NK-92 (cell line): ENCODE measurements around the gene MYO7B.

Source experiments
- DNase-seq: peaks from one replicate; lab custom pipeline; 2025; ENCODE audit not compliant: unreplicated experiment; lab: John Stamatoyannopoulos, UW

The MYO7B gene

DNA sequence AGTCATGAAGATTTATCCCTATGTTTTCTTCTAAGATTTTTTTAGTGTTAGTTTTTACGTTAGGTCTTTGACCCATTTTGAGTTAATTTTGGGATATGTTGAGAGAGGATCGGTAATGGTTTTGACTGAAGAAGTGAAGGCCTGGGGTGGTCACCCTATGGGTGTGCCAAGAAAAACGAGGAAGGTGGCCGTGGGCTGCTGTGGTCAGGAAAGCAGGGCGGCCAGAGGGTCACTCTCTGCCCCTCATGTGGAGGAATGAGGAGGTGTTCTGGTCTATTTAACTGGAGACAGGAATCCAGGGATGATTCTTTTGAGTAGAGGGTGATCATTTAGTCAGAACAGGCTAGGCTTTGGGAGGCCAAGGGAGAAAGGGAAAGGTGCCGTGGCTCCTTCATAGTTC is 50.7 kb downstream of the MYO7B start:
- DNase-seq = no peak

DNA sequence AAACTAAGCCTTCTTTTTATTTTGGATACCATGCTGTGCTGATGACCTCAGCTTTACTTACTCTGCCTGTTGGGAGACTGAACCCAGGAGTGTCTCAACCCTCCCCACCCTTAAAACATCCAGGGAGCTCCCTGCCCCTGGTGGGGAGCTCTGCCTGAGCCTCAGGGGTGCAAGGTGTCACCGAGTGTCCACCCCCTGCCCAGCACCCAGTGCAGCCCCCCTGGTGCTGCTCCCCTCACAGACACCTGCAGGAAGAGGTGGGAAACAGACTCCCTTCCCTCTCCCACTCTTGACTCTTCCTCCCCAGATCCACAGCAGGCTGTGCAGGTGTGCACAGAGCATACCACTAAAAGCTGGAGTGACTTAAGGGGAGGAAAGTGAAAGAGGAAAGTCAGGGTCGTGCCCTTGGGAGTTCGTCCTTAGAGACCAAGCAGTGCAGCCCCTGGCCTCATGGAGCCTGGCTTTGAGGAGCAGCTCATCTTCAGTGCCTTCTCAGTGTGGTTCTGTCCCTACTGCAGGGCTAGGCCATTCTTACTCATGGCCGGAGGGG is 51.3 kb downstream of the MYO7B start:
- no peak for DNase-seq

DNA sequence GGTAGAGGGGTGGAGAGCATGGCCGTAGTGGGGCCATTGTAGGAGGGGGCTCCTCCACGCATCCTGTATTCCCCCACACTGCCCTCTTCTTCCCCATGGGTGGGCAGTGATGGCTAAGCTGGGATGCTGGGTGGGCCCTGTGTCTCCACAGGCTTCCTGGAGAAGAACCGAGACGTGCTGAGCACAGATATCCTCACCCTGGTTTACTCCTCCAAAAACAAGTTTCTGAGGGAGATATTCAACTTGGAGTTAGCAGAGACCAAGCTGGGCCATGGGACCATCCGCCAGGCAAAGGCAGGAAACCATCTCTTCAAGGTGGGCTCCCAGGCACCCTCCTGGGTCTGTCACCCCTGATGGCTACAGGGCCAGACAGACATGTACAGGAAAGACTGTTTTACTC is 52.8 kb downstream of the MYO7B start:
- DNase-seq = no peak

DNA sequence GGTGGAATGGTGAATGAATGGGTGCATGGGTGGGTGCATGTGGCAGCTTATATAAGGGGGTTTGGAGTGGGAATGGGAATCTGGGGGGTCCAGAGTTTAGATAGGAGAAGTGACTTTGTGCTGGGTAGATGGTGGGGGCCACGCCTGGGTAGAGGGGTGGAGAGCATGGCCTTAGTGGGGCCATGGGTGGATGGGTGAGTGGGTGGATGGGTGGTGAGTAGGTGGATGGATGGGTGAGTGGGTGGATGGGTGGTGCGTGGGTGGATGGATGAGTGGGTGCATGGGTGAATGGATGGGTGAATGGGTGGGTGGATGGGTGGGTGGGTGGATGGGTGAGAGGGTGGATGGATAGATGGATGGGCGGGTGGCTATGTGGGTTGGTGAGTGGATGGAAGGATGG is 53.9 kb downstream of the MYO7B start:
- no peak for DNase-seq

DNA sequence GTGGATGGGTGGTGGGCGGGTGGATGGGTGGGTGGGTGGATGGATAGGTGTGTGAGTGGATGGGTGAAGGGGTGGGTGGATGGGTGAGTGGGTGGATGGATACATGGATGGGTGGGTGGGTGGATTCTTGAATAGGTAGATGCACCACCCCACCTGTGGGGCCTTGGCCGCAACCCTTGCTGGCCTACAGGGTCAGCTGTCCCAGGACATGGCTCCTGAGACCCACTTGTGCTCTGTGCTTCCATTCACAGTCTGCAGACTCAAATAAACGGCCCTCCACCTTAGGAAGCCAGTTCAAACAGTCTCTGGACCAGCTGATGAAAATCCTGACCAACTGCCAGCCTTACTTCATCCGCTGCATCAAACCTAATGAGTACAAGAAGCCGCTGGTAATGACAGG is 54.4 kb downstream of the MYO7B start:
- DNase-seq = no peak

DNA sequence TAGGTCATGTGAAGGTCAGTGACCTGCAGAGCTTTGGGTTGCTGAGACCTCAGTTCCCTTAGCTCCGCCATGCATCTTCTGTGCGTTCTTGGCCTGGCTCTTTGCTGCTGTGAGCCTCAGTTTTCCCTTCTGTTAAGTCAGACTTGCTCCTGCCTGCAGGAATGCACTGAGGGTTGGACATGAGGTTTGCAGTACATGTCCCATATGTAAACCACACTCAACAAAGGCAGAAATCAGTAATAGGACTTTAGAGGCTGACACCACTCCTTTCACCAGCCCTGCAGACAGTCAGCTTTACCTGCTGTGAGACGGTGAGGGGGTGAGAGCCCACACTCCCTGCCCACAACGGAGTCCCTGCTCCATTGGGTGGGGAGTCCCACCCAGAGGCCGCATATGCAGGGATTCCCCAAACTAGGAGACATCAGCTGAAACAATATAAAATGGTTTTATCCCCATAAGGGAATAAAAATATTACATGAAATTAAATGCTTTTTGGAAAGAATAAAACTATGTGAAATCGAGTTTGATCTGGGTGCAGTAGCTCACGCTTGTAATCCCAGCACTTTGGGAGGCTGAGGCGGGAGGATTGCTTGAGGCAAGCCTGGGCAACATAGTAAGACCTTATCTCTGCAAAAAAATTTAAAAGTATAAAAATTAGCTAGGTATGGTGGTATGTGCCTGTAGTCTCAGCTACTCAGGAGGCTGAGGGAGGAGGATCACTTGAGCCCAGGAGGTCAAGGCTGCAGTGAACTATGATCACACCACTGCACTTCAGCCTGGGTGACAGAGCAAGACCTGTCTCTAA is 55.1 kb downstream of the MYO7B start:
- no peak for DNase-seq

DNA sequence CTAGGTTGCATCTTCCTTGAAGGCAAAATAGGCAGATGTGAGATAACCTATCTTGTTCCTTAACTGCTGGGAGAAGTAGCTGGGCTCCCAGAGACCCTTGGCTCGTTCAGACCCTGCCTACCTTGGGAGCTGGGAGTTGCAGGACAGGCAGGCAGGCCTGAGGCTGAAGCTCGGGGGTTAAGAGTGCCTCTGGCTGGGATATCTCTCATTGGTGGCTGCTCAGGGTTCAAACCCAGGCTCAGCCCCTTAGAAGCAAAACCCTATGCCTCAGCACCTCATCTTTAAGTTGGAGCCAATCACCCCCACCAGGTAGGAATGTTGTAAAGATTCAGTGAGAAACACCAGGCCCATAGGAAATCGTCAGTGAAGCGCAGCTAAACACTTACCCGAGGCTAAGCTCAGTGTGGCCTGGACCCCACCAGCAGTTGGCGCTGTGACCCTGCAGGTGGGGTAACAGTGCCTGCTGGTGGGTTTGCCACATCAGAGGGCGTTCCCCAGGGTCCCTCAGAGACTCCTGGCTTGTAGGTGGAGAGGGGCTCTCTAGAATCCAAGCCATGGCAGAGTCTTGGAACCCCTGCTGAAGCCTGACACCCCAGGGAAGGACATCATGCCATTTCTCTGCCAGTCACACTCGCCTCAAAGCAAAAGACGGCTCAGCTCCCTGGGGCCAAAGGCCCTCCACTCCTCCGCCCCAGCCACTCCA is 55.9 kb downstream of the MYO7B start:
- DNase-seq = no peak

DNA sequence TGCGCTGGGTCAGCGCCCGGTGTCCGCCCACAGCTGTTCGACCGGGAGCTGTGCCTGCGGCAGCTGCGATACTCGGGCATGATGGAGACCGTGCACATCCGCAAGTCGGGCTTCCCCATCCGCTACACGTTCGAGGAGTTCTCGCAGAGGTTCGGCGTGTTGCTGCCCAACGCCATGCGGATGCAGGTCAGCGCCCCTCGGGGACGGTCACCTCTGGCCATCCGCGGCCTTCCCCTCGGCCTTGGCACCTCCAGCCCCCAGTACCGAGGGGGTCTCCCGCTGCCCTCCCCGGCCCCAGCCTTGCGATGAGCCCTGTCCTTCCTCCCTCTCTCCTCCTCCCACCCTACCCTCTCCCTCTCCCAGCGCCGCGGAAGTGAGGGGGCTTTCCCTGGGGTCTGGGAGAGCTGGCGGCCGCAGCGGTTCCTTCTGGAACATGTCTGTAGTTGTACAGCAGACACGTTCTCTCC is 57.3 kb downstream of the MYO7B start:
- DNase-seq = no peak

DNA sequence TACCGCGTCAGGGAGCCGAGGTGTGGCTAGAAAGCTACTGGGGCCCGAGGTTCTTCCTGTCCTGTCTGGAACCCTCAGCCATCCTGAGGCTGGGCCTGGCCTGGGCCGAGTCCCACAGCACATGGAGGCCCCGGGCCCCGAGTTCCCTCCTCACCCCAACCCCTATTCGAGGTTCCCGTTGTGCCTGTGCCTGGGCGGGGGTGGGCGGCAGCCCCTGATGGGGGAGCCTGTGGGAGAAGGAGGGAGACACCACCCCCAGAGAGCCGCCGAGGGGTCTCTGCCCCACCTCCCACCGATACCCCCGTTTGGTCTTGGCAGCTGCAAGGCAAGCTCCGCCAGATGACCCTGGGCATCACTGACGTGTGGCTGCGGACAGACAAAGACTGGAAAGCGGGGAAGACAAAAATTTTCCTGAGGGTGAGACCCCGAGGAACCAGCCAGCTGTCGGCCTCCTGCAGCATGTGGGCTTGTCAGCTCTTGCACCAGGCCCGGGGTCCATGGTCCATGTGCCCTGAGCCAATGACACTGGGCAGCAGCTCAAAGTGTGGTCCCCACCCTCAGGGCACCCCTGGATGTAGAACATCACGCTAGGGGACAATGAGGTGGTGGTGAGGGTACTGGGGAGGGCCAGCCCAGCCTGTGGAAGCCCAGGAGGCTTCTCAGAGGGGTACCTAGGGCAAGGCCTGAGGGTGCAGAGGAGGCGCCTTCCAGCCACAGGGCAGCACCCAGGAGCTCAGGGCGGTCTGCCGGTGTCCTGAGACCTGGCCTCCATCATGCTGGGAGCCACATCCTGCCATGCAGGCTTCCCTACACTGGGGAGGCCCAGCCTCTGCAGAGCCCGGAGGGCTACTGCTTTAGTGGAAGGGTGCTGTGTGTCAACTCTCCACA is 58.0 kb downstream of the MYO7B start:
- DNase-seq = no peak

DNA sequence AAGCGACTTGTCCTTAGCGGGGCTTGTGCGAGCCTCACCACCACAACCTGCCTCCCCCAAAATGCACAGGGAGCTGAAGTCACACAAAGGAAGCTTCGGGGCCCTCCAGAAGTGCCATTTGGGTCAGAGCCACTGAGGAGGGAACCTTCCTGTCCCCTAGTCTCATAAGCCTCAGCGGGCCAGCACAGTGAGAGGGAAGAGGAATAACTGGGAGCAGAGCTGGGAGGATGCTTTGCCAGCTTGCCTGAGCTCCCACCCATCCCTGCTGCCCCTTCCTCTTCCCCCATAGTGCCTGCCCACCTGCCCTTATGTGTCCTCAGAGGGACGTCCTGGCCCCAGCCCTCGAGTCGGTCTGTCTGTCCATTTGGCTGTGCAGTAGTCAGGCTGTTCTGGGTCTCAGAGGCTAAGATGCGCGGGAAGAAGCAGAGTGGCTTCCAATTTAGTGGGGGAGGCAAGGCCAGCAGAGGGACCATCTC is 58.7 kb downstream of the MYO7B start:
- DNase-seq = no peak

DNA sequence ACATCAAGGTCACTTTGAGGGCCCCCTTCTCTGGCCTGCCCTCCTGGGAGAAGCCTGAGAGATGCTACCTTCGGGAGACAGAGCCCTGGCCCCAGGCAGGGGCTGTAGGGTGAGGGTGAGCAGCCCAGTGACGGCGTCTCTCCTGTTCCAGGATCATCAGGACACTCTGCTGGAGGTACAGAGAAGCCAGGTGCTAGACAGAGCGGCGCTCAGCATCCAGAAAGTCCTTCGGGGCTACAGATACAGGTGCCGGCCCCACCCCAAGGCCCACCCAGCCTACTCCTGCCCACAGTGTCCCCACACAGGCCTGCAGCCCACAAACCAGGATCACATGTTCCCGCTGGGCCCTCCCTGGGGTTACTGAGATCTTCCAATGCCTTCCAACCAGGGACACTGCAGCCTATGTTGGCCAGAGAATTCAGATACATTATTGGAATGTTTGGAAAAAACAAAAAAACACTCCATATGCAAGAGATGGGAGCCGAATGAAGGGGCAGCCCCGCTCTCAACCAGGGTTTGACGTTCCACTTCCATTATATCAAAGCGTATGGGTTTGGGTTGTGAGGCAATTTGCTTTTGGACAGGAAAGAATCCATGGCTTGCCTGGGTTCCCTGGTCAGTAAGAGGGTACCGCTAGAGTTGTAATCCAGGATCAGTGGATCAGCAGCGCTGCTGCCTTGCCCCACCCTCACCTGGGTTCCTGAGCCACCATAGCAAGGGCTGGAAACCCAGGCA is 61.0 kb downstream of the MYO7B start:
- DNase-seq = no peak

DNA sequence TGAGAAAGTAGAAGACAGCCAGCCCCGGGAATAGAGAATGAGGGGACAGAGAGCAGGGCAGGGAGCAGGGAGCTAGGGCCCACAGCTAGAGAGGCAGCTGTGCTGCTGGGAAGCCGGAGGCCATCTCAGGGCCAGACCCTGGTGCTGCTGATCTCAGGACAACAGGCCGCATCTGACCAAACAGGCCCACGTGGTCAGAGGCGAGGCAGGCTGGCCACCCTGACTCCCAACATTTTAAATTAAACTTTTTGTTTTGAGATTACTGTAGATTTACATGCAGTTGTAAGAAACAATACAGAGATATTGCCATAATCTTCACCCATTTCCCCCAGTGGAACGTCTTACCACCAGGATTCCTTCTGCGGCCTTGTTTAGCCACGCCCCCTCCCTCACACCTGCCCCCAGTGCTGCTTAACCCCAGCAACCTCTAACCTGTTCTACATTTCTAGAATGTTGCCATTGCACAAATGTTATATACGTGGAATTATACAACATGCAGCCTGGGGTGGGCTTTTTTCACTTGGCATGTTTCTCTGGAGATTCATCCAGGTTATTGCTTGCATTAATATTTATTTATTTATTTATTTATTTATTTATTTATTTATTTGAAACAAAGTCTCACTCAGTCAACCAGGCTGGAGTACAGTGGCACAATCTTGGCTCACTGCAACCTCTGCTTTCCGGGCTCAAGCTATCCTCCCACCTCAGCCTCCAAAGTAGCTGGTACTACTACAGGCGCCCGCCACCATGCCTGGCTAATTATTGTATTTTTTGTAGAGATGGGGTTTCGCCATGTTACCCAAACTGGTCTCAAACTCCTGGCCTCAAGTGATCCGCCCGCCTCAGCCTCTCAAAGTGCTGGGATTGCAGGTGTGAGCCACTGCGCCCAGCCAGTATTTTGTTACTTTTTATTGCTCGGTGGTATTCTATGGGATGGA is 61.8 kb downstream of the MYO7B start:
- no peak for DNase-seq

DNA sequence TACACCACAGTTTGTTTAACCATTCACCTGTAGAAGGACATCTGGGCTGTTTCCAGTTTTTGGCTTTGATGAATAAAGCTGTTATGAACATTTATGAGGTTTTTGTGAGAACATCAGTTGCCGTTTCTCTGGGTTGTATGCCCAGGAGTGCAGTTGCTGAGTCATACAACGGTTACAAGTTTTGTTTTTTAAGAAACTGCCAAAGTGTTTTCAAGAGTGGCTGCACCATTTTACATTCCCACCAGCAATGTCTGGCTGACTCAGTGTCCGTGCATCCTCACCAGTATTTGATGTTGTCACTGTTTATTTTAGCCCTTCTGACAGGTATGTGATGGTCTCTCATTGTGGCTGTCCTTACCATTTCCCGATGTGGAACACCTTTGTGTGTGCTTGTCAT is 62.5 kb downstream of the MYO7B start:
- no peak for DNase-seq

DNA sequence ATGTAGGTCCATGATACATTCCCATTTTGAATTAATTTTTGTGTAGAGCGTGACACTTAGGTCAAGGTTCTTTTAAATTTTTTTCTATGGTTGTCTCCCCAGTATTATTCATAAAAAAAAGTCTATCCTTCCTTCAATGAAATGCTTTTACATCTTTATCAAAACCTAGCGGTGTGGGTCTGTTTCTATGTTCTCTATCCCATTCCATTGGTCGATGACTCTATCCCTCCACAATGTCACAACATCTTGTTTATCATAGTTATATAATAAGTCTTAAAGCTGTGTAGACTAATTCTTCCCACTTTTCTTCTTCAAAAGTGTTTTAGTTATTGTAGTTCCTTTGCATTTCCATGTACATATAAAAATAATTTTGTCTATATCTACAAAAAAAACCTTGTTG is 63.2 kb downstream of the MYO7B start:
- no peak for DNase-seq

DNA sequence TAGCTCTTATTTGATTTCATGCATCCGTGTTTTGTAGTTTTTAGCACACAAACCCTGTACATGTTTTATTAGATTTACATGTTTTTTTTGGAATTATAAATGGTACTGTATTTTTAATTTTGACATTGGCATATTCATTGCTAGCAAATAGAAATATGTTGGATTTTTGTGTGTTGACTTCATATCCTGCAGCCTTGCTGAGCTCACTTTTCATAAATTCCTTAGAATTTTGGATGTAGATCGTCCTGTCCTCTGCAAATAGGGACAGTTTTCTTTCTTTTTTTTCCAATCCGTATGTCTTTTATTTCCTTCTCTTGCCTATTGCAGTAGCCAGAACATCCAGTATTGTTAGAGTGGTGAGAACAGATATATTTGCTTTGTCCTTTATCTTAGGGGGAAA is 63.7 kb downstream of the MYO7B start:
- no peak for DNase-seq

DNA sequence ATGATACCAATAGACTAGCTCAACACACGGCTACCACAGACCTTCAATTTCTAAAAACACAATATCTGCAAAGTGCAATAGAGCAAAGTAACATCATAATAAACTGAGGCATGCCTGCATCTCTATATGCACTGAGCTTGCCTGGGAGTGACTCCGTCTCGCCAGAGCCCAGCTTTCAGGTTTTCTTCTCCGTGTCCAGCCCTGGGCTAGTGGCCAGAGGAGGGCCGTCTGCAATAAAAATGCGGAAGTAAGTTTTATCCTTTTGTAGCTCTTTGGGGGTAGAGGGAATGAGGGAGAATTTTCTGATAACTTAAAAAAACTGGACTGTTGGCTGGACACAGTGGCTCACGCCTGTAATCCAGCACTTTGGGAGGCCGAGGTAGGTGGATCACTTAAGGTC is 69.5 kb downstream of the MYO7B start:
- DNase-seq = no peak

DNA sequence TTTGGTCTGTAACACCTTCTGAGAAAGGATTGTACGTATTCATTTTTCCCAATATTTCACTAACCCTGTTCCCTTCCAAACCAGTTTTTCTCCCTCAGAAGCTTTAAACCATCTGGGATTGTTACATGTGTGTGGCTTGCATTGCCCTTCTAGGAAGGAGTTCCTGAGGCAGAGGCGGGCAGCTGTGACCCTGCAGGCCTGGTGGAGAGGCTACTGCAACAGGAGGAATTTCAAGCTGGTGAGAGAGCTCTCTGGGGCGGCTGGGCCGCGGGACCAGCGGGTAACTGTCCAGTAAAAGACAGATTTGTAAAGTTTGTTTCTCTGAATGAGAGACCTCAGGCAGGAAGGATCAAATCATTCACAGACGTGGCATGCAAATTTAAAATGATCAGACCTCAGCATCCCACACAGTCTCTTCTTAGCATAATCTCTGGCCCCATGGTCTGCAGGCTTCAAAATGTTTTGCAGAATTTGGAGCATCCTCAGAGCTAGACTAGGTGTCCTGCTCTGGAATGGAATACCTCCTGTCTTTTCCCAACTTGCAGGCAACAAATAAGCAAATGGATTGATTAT is 70.3 kb downstream of the MYO7B start:
- DNase-seq = no peak

DNA sequence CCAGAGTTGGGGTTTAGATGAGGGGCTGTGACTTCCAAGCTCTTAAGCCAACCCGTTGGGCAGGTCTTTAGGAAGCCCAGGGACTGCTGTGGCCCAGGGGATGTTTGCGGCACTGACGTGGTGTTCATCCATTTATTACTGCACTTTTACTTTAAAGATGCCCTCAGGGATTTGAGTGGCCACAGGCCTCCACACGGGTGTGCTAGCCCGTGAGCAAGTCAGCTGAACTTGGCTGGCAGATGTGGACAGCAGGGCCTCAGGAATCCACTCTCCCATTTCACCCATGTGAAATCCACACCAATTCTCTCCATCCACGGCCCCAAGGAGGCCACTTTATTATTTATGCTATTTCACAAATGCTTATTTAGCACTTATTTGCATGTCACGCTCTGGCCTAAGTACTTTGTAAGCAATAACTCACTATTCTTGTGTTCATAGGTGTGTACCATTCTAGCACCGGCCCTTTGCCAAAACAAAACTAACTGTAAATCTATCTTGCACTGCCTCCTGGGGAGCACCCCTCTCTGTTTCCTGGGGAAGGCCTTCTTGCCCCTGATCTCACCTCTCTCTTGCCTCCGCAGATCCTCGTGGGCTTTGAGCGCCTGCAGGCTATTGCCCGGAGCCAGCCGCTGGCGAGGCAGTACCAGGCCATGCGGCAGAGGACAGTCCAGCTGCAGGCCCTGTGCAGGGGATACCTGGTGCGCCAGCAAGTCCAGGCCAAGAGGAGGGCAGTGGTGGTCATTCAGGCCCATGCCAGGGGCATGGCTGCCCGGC is 71.3 kb downstream of the MYO7B start:
- no peak for DNase-seq
